ENCODE results near the gene HIBADH.

HIBADH gene

DNA sequence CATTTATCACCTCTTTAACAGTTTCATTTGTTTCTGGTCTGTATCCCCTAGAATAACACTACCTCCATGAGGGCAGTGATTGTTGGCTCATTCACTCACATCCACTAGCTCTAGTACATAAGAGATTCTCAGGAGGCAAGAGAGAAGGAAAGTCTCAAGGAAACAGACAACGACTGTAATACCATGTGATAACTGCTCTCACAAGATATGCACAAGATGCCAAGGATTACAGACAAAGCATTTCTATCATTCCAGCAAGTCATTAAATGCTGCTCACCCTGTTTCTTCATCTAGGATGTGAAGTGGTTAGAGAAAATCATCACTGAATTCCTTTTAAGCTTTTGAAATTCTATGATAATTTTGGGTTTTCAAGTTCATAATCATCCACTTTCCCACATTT is 115.3 kb downstream of the HIBADH start:
- peaks cover 3% of the 10 kb centered on the region for H3K9me3 Mint-ChIP-seq
- H3K36me3 Mint-ChIP-seq (ENCODE audit: low read depth), result peaks cover 12% of the 10 kb centered on the region
- TF ChIP-seq, protein P1, sequence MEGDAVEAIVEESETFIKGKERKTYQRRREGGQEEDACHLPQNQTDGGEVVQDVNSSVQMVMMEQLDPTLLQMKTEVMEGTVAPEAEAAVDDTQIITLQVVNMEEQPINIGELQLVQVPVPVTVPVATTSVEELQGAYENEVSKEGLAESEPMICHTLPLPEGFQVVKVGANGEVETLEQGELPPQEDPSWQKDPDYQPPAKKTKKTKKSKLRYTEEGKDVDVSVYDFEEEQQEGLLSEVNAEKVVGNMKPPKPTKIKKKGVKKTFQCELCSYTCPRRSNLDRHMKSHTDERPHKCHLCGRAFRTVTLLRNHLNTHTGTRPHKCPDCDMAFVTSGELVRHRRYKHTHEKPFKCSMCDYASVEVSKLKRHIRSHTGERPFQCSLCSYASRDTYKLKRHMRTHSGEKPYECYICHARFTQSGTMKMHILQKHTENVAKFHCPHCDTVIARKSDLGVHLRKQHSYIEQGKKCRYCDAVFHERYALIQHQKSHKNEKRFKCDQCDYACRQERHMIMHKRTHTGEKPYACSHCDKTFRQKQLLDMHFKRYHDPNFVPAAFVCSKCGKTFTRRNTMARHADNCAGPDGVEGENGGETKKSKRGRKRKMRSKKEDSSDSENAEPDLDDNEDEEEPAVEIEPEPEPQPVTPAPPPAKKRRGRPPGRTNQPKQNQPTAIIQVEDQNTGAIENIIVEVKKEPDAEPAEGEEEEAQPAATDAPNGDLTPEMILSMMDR (IDR thresholded peaks at IDR 0.05; ENCODE audit: unreplicated experiment in 3 of 3), result no peak
- no peaks in the 10 kb centered on the region for H3K27me3 Mint-ChIP-seq (ENCODE audit: low read depth)
- H3K4me1 Mint-ChIP-seq, result peaks cover 3% of the 10 kb centered on the region
- no peak overlapping the region for H3K4me3 Mint-ChIP-seq
- no peak overlapping the region for H3K27ac Mint-ChIP-seq

DNA sequence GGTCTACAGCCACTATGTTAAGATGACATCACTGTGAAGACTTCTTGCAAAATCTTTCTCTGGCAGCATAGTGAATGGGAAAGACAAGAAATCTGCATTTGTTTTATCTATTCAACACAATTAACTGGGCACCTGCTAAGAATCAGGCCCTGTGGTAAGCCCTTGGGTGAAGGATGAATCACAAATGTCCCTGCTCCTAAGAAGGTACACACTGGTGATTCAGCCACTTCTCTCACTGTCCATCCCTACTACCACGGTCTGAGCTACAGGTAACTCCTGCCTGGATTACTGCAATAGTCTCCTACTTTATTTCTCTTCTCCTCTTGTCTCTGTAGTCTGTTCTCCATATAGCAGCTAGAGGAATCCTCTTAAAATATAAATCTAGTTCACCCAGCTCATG is 116.1 kb downstream of the HIBADH start:
- H3K36me3 Mint-ChIP-seq (ENCODE audit: low read depth), result peaks cover 20% of the 10 kb centered on the region
- no peak overlapping the region for H3K4me3 Mint-ChIP-seq
- H3K4me1 Mint-ChIP-seq, result no peaks in the 10 kb centered on the region
- TF ChIP-seq, protein P1 (IDR thresholded peaks at IDR 0.05; ENCODE audit: unreplicated experiment in 3 of 3), result no peak
- H3K27ac Mint-ChIP-seq, result no peak overlapping the region
- H3K9me3 Mint-ChIP-seq, result peaks cover 4% of the 10 kb centered on the region
- no peaks in the 10 kb centered on the region for H3K27me3 Mint-ChIP-seq (ENCODE audit: low read depth)

DNA sequence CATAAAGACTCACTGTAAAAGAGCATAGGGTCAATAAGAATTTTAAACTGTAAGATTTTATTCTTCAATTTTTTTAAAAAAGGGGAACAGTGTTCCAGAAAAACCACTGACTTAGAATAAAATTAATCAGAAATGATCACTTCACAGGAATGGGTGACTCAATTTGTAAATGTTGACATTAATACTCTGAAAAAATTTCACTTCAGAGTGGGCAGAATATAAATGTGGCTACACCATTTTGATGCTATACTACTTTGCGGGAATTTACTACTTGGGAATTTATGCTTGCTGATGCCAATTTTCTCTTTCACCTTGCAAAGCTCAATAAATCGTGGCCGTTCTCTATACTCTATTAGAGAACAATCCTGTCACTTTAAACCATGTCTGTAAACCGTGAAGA is 126.9 kb downstream of the HIBADH start:
- peaks cover 8% of the 10 kb centered on the region for H3K9me3 Mint-ChIP-seq
- TF ChIP-seq, protein P1 (IDR thresholded peaks at IDR 0.05; ENCODE audit: unreplicated experiment in 3 of 3), result no peak
- no peak overlapping the region for H3K27ac Mint-ChIP-seq
- H3K36me3 Mint-ChIP-seq (ENCODE audit: low read depth), result peaks cover 49% of the 10 kb centered on the region
- H3K27me3 Mint-ChIP-seq (ENCODE audit: low read depth), result no peaks in the 10 kb centered on the region
- no peak overlapping the region for H3K4me3 Mint-ChIP-seq
- H3K4me1 Mint-ChIP-seq, result no peaks in the 10 kb centered on the region

DNA sequence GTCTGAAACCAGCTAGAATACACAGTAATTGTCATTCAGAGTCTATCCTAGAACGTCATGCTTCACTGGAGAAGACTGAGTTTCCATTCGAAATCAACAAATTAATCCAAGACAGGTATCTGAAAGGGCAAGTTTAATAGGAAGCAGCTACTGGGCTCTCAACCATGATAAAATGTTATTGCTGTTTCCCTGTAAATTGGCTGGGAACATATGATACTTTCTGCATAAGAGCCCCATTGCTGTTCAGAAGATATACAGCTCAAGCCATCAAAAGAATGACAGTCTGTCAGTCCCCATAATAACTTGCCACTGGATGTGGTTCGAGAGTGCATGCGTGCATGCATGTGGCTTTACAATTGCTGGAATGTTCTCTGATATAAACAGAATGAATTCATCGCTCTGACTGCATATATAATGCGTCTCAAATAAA is 129.0 kb downstream of the HIBADH start:
- Mint-ChIP-seq H3K27ac (peak overlapping the region in 1 of 3 experiments; percentile 35), H3K27me3 (ENCODE audit: low read depth) (no peaks in the 10 kb centered on the region), H3K36me3 (ENCODE audit: low read depth) (peaks cover 49% of the 10 kb centered on the region), H3K4me1 (no peaks in the 10 kb centered on the region), H3K9me3 (peaks cover 16% of the 10 kb centered on the region), H3K4me3 (no peak overlapping the region)
- TF ChIP-seq, protein P1 (IDR thresholded peaks at IDR 0.05; ENCODE audit: unreplicated experiment in 3 of 3), result no peak

DNA sequence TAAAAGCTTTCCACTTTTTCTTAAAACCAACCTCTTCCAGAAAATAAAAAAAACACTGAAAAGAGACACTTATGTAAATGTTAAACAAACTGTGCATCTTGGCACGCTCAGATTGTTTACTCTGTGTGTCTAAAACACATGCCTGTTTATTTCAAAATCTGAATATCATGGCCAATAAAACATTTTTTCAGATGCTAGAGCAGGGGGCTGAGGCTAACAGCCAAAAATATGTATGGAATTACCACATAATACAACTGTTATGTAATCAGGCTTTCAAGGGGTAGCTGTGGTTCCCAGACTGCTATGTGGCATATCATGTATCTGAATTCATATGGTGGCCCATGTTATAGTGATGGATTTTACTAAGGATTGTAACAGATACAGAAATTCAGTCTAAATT is 130.4 kb downstream of the HIBADH start:
- TF ChIP-seq, protein P1 (IDR thresholded peaks at IDR 0.05; ENCODE audit: unreplicated experiment in 3 of 3), result no peak
- H3K4me1 Mint-ChIP-seq, result no peaks in the 10 kb centered on the region
- H3K9me3 Mint-ChIP-seq, result peaks cover 22% of the 10 kb centered on the region
- no peak overlapping the region for H3K4me3 Mint-ChIP-seq
- H3K27me3 Mint-ChIP-seq (ENCODE audit: low read depth), result no peaks in the 10 kb centered on the region
- H3K36me3 Mint-ChIP-seq (ENCODE audit: low read depth), result peaks cover 50% of the 10 kb centered on the region
- H3K27ac Mint-ChIP-seq, result no peak overlapping the region

DNA sequence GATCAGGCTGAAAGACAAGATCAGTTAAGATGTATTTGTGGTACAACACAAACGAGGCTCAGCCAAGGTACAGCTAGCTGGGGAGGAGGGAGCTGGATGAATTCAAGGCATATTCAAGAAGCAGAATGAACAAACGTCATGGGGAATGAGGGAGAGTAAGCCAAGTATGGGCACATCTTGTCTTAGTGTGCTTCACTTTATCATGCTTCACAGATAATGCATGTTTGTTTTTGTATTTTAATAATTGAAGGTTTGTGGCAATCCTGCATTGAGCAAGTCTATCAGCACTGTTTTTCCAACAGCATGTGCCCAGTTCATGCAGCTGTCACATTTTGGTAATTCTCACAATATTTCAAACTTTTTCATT is 135.4 kb downstream of the HIBADH start:
- peaks cover 82% of the 10 kb centered on the region for H3K36me3 Mint-ChIP-seq (ENCODE audit: low read depth)
- no peak overlapping the region for H3K27ac Mint-ChIP-seq
- H3K27me3 Mint-ChIP-seq (ENCODE audit: low read depth), result no peaks in the 10 kb centered on the region
- peaks cover 24% of the 10 kb centered on the region for H3K9me3 Mint-ChIP-seq
- TF ChIP-seq, protein P1 (IDR thresholded peaks at IDR 0.05; ENCODE audit: unreplicated experiment in 3 of 3), result no peak
- peaks cover 17% of the 10 kb centered on the region for H3K4me1 Mint-ChIP-seq
- H3K4me3 Mint-ChIP-seq, result no peak overlapping the region
